GM08714 (cell line): ENCODE data around the gene PHLDA2.

Source experiments
- H3K4me3 ChIP-seq: fragments of 200-500 bp; sonication (Bioruptor generic); 2 replicates; pipeline ENCODE4 v1.5.1; 2014; ENCODE audit warnings: mild to moderate bottlenecking, low read length, inconsistent platforms
- ZNF274 ChIP-seq: IDR thresholded peaks from 2 replicates; pipeline ENCODE4 v1.6.1; 2012; ENCODE audit warnings: mild to moderate bottlenecking, low read depth, low read length

Gene PHLDA2

DNA sequence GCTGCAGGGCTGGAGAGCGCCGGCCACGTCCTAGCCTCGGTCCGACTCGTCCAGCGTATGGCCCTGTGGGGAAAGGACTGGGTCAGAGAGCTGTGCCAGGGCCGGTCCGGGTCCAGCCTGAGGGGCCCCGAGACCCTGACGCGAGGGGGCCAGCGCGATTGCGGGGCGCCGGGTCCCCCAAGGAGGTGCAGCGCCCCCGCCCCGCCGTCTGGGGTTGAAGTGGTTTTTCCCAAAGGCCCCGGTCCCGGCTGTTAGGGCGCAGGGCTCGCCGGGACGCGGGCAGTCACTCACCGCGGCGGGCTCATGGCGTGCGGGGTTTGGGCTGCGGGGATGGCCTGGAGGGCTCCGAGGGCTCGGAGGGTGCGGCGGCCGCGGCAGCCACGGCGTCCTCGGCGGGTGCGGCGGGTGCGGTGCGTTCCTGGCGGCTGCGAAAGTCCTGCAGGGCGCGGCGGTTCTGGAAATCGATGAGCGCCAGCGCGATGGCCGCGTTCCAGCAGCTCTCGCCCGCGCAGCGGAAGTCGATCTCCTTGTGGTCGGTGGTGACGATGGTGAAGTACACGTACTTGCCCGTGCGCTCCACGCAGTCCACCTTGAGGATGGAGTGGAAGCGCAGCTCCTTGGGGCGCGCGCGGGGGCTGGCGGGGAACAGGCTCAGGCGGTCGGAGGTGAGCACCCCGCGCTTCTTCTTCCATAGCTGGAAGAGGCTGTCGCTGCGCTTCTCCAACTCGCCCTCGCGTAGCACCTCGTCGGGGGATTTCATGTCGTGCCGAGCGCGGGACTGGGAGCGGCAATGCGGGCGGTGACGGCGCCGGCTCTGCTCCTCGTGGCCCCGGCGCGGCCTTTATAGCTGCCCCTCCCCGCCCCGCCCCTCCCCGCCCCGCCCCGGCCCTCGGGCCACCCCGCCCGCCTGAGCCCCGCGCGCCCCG, at the start of gene PHLDA2:
TSS of gene PHLDA2 (minus strand) at position 816 of the 926 bp plus-strand sequence. CDS start at position 760, 56 bp downstream.
- no peak for TF ChIP-seq ZNF274
- H3K4me3 ChIP-seq, result peak within 1 kb of the TSS; percentile 26; the same call in 1 of the 2 replicates

- no peak for TF ChIP-seq ZNF274
- H3K4me3 ChIP-seq, result no peak overlapping the region
Measured at GRCh38 chr11:2977113-2977512, 47.9 kb upstream of the PHLDA2 start.

- no peak for TF ChIP-seq ZNF274
- H3K4me3 ChIP-seq, result no peak overlapping the region
Measured at GRCh38 chr11:2976294-2977063, 47.3 kb upstream of the PHLDA2 start.

- no peak for TF ChIP-seq ZNF274
- no peak overlapping the region for H3K4me3 ChIP-seq
Measured at GRCh38 chr11:2975594-2975993, 46.4 kb upstream of the PHLDA2 start.

DNA sequence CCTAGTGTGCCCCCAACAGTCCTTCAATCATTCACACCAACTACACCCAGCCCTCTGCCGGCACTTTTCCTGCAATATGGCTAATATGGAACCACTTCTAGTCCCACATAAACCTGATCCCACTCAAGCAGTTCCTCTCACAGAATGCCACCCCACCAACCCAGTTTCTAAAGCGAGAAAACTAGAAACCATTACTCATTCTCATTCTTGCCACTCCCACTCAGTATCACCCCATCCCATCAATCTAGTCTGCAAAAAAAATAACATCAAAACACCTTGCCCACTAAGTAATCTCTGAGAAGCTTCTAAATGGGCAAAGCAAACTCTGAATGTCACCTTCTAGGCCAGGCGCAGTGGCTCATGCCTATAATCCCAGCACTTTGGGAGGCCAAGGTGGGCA, 45.1 kb upstream of the PHLDA2 start:
- no peak for TF ChIP-seq ZNF274
- no peak overlapping the region for H3K4me3 ChIP-seq

DNA sequence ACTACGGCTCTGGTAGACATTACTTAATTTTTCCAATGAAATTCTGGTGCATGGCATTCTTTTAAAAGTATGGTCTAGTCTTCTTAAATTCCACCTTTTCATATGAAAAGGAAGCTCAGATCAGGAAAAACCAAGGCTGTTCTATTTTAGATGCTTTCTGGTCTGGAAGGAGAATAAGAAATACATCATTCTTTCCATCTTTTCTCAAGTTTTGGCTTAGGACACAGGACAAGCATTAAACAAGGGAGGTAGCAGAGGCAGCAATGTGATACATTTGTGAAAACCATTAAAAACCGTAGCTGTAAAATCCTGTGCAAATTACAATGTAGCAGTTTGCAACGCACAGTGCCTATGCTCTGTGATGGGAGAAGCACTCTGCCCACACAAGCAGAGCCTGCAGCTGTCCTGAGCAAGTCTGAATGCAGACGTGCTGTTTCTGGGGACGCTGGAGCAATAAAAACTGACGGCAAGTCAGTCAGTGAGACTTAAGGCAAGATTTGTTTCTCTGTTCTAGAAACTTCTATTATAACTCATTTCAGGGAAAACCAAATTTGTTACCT, 39.2 kb upstream of the PHLDA2 start:
- H3K4me3 ChIP-seq, result no peak overlapping the region
- no peak for TF ChIP-seq ZNF274

GRCh38 chr11:2964782-2965181, 35.6 kb upstream of the PHLDA2 start:
- TF ChIP-seq ZNF274, result no peak
- no peak overlapping the region for H3K4me3 ChIP-seq

GRCh38 chr11:2963761-2964160, 34.5 kb upstream of the PHLDA2 start:
- no peak for TF ChIP-seq ZNF274

DNA sequence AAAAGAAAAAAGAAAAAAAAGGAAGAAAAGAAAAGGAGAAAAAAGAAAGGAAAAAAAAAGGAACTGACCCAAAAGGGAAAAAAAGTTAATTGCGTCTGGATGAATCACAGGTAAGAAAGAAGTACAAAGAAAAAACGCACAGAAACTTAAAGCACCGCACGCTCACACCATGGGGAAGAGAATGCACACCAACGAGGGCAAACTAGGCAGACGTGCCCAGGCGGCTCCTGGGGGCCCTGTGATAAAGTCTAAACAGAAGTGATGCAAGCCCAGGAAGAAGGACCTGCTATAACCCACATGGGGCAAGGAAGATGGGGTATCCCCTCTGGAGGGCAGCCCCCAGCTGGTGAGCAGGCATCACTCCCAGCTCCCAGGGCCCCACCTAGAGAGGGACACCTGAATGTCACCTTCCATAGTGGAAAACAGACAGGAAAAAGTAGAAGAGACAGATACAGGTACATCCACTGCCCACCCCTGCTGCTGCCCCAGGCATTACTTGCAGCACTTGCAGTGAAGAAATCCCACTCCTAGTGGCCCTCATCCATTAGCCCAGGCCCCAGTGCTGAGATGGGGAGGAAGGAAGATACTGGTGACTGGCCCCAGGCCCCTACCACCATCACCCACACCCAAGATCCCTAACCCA, 34.0 kb upstream of the PHLDA2 start:
- H3K4me3 ChIP-seq, result no peak overlapping the region
- TF ChIP-seq ZNF274, result no peak

More at GRCh38 chr11:2963761-2964160, 34.5 kb upstream of the PHLDA2 start:
- H3K4me3 ChIP-seq, result no peak overlapping the region

- no peak for TF ChIP-seq ZNF274
- H3K4me3 ChIP-seq, result no peak overlapping the region
Measured at GRCh38 chr11:2961080-2961479, 31.9 kb upstream of the PHLDA2 start.

GRCh38 chr11:2960139-2960538, 30.9 kb upstream of the PHLDA2 start:
- no peak for TF ChIP-seq ZNF274
- no peak overlapping the region for H3K4me3 ChIP-seq

- no peak overlapping the region for H3K4me3 ChIP-seq
- TF ChIP-seq ZNF274, result no peak
Measured at GRCh38 chr11:2958251-2958650, 29.0 kb upstream of the PHLDA2 start.

- no peak overlapping the region for H3K4me3 ChIP-seq
- TF ChIP-seq ZNF274, result no peak
Measured at GRCh38 chr11:2955906-2956476, 26.8 kb upstream of the PHLDA2 start.

DNA sequence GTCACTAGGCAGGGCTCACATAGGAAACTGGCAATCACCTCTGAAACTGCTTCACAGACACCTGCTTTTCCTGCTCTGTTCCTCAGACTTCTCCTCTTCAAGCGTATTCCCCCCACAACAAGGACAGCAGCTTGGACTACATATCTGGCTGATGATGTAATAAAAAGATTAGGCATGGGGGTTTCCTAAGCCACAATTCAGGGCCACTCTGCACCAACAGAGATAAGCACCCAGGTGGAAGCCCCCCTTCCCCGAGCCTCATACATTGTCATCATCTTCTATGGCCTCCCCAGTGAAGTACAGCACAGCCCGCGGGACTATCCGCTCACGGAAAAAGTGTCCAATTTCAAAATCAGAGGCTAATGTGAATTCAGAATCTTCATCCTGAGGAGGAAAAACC, 25.0 kb upstream of the PHLDA2 start:
- TF ChIP-seq ZNF274, result no peak
- no peak overlapping the region for H3K4me3 ChIP-seq
